SU-DHL-6 (cell line): Measurements from ENCODE around the gene PITPNM3.

Experiments used
- EZH2phosphoT487 ChIP-seq: fragments of 200-600 bp; sonication (generic), shearing (Covaris generic); conservative IDR thresholded peaks from 2 replicates; pipeline ENCODE4 v1.6.1; 2018; ENCODE audit warnings: mild to moderate bottlenecking, antibody characterized with exemption, low read length, moderate library complexity, mixed read lengths
- TF ChIP-seq, protein P1 (sequence below): fragments of 200-600 bp; sonication (generic); IDR thresholded peaks from one replicate; pipeline ENCODE4 v1.5.1; 2017; ENCODE audit warnings: antibody characterized with exemption, mild to moderate bottlenecking, low read length, moderate library complexity; ENCODE audit not compliant: insufficient read depth, poor library complexity, severe bottlenecking

- TF ChIP-seq, protein P1, sequence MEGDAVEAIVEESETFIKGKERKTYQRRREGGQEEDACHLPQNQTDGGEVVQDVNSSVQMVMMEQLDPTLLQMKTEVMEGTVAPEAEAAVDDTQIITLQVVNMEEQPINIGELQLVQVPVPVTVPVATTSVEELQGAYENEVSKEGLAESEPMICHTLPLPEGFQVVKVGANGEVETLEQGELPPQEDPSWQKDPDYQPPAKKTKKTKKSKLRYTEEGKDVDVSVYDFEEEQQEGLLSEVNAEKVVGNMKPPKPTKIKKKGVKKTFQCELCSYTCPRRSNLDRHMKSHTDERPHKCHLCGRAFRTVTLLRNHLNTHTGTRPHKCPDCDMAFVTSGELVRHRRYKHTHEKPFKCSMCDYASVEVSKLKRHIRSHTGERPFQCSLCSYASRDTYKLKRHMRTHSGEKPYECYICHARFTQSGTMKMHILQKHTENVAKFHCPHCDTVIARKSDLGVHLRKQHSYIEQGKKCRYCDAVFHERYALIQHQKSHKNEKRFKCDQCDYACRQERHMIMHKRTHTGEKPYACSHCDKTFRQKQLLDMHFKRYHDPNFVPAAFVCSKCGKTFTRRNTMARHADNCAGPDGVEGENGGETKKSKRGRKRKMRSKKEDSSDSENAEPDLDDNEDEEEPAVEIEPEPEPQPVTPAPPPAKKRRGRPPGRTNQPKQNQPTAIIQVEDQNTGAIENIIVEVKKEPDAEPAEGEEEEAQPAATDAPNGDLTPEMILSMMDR, result no peak
- TF ChIP-seq EZH2phosphoT487, result no peak
Measured at GRCh38 chr17:6592173-6592572, 35.8 kb upstream of the PITPNM3 start.
